Neural cell (in vitro differentiated cells): Measurements from ENCODE around the gene DHTKD1. TPM values are rescaled to one million over a fixed set of nuclear protein-coding genes. Genes with fewer than 3 reads are reported as not detected.

Experiments
- H2AFZ ChIP-seq: fragments of 200-600, 300-800 bp; sonication (generic), shearing (Covaris generic); 2 replicates; pipeline ENCODE4 v1.6.0; 2014; ENCODE audit warnings: low read depth, mild to moderate bottlenecking, antibody characterized with exemption, low read length, moderate library complexity
- H3F3A ChIP-seq: fragments of 200-600 bp; shearing (Covaris generic); 2 replicates; pipeline ENCODE4 v1.6.1; 2016; ENCODE audit warnings: mild to moderate bottlenecking, moderate library complexity, mixed read lengths, antibody characterized with exemption, low read length; ENCODE audit not compliant: insufficient read depth, poor library complexity, severe bottlenecking
- H3K27ac ChIP-seq: fragments of 200-600, 300-800 bp; sonication (generic), shearing (Covaris generic); 2 replicates; pipeline ENCODE4 v1.5.1; 2014; ENCODE audit warnings: mild to moderate bottlenecking, low read length, moderate library complexity
- H3K27me3 ChIP-seq: fragments of 300-800, 200-600 bp; sonication (generic), shearing (Covaris generic); 2 replicates; pipeline ENCODE4 v1.6.0; 2014; ENCODE audit warnings: mild to moderate bottlenecking, low read depth, low read length, moderate library complexity; ENCODE audit not compliant: insufficient read depth
- H3K36me3 ChIP-seq: fragments of 300-800, 200-600 bp; sonication (generic), shearing (Covaris generic); 2 replicates; pipeline ENCODE4 v1.5.1; 2014; ENCODE audit warnings: mild to moderate bottlenecking, antibody characterized with exemption, low read length, moderate library complexity; ENCODE audit not compliant: insufficient read depth
- H3K4me2 ChIP-seq: fragments of 300-800, 200-600 bp; sonication (generic), shearing (Covaris generic); 2 replicates; pipeline ENCODE4 v1.6.0; 2014; ENCODE audit warnings: mild to moderate bottlenecking, low read length
- H3K4me3 ChIP-seq: fragments of 300-800, 200-600 bp; sonication (generic), shearing (Covaris generic); 2 replicates; pipeline ENCODE4 v1.5.1; 2014; ENCODE audit warnings: mild to moderate bottlenecking, low read length, moderate library complexity
- H3K79me2 ChIP-seq: fragments of 200-600 bp; shearing (Covaris generic); replicated peaks from 2 replicates; pipeline ENCODE4 v1.6.0; 2014; ENCODE audit warnings: mild to moderate bottlenecking, low read length, moderate library complexity; ENCODE audit not compliant: insufficient read depth
- H3K9ac ChIP-seq: fragments of 300-800, 200-600 bp; sonication (generic), shearing (Covaris generic); 2 replicates; pipeline ENCODE4 v1.6.1; 2016; ENCODE audit warnings: mild to moderate bottlenecking, low read length, mixed read lengths
- H3K9me2 ChIP-seq: fragments of 200-600 bp; shearing (Covaris generic); 2 replicates; pipeline ENCODE4 v1.6.1; 2016; ENCODE audit warnings: mild to moderate bottlenecking, low read length, mixed read lengths; ENCODE audit not compliant: insufficient read depth
- H3K9me3 ChIP-seq: fragments of 200-600, 300-800 bp; sonication (generic), shearing (Covaris generic); 2 replicates; pipeline ENCODE4 v1.6.1; 2016; ENCODE audit warnings: mild to moderate bottlenecking, mixed run types, low read length, moderate library complexity, mixed read lengths
- H4K20me1 ChIP-seq: fragments of 200-600 bp; shearing (Covaris generic); 2 replicates; pipeline ENCODE4 v1.6.1; 2016; ENCODE audit warnings: mild to moderate bottlenecking, mixed run types; ENCODE audit not compliant: insufficient read depth
- EP300 ChIP-seq: fragments of 450-650 bp; conservative IDR thresholded peaks from 2 replicates; pipeline ENCODE4 v1.6.1; 2014; ENCODE audit warnings: antibody characterized with exemption, mild to moderate bottlenecking, moderate library complexity; ENCODE audit not compliant: poor library complexity, severe bottlenecking
- EZH2 ChIP-seq: fragments of 200-600, 300-800 bp; shearing (Covaris generic), sonication (generic); IDR thresholded peaks from 2 replicates; pipeline ENCODE4 v1.6.1; 2014; ENCODE audit warnings: antibody characterized with exemption, low read length, borderline replicate concordance, mild to moderate bottlenecking; ENCODE audit not compliant: insufficient read depth, poor library complexity, severe bottlenecking
- MXI1 ChIP-seq: fragments of 450-650 bp; conservative IDR thresholded peaks from 2 replicates; pipeline ENCODE4 v1.6.1; 2014; ENCODE audit warnings: antibody characterized with exemption, mild to moderate bottlenecking; ENCODE audit not compliant: poor library complexity, severe bottlenecking
- POLR2AphosphoS5 ChIP-seq: IDR thresholded peaks from 2 replicates; pipeline ENCODE4 v1.6.1; 2012
- RAD21 ChIP-seq: fragments of 450-650 bp; conservative IDR thresholded peaks from 2 replicates; pipeline ENCODE4 v1.6.1; 2014; ENCODE audit warnings: antibody characterized with exemption, mild to moderate bottlenecking, moderate library complexity
- SMC3 ChIP-seq: fragments of 450-650 bp; conservative IDR thresholded peaks from 2 replicates; pipeline ENCODE4 v1.6.1; 2014; ENCODE audit warnings: antibody characterized with exemption, mild to moderate bottlenecking, moderate library complexity; ENCODE audit not compliant: poor library complexity
- TAF1 ChIP-seq: IDR thresholded peaks from 2 replicates; pipeline ENCODE4 v1.6.1; 2012; ENCODE audit warnings: low read depth
- polyA plus RNA-seq: library from polyadenylated mRNA; depleted of rRNA; stranded (reverse); fragments of >200 nt; gene quantifications from 2 replicates; pipeline ENCODE4 v1.2.3, GENCODE V29; 2014
- TF ChIP-seq, protein P1 (sequence below): fragments of 450-650 bp; IDR thresholded peaks from 2 replicates; pipeline ENCODE4 v1.5.1; 2014; ENCODE audit warnings: antibody characterized with exemption, mild to moderate bottlenecking, moderate library complexity; ENCODE audit not compliant: poor library complexity, severe bottlenecking
- TF ChIP-seq, protein P2 (sequence below): IDR thresholded peaks from 2 replicates; pipeline ENCODE4 v1.6.1; 2012; ENCODE audit warnings: borderline replicate concordance

Gene DHTKD1
- polyA plus RNA-seq, 1 donor from 2014 or later, result 24.0 TPM

DNA sequence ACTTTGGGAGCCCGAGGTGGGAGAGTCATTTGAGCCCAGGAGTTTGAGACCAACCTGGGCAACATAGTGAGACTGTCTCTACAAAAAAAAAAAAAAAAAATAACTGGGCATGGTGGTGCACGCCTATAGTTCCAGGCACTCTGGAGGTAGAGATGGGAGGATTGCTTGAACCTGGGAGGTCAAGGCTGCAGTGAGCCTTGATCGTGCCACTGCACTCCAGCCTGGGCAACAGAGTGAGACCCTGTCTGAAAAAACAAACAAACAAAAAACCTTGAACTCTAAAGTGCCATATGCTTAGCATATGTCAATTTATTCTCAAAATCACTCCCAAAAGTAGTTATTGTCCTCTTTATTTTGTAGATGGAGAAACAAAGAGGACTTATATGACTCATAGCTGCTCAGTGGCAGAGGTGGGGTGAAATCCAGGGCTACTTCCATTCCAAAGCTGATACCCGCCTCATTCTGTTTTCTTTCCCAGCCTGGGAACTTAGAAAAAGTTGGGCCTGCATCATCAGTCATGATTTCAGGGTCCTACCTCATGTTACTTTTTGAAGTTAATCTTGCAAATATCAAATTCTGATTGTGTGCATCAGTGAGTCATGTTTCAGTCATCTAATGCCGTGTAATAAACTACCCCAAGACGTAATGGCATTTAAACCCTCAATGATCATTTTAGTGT lies 13.3 kb downstream of the DHTKD1 start:
- no peaks in the 10 kb centered on the region for H3K27me3 ChIP-seq
- H3K4me2 ChIP-seq, result no peak overlapping the region
- no peaks in the 10 kb centered on the region for H3K36me3 ChIP-seq
- no peak overlapping the region for H2AFZ ChIP-seq
- H4K20me1 ChIP-seq, result no peaks in the 10 kb centered on the region
- H3K9me3 ChIP-seq, result no peaks in the 10 kb centered on the region
- no peak overlapping the region for H3K9ac ChIP-seq
- H3K9me2 ChIP-seq, result no peaks in the 10 kb centered on the region
- no peaks in the 10 kb centered on the region for H3K79me2 ChIP-seq
- H3K4me3 ChIP-seq, result no peak overlapping the region
- no peaks in the 10 kb centered on the region for H3F3A ChIP-seq
- TF ChIP-seq EZH2 (no peak), MXI1 (no peak), RAD21 (no peak), EP300 (no peak), TAF1 (no peak), POLR2AphosphoS5 (no peak), SMC3 (no peak)
- TF ChIP-seq, protein P1, sequence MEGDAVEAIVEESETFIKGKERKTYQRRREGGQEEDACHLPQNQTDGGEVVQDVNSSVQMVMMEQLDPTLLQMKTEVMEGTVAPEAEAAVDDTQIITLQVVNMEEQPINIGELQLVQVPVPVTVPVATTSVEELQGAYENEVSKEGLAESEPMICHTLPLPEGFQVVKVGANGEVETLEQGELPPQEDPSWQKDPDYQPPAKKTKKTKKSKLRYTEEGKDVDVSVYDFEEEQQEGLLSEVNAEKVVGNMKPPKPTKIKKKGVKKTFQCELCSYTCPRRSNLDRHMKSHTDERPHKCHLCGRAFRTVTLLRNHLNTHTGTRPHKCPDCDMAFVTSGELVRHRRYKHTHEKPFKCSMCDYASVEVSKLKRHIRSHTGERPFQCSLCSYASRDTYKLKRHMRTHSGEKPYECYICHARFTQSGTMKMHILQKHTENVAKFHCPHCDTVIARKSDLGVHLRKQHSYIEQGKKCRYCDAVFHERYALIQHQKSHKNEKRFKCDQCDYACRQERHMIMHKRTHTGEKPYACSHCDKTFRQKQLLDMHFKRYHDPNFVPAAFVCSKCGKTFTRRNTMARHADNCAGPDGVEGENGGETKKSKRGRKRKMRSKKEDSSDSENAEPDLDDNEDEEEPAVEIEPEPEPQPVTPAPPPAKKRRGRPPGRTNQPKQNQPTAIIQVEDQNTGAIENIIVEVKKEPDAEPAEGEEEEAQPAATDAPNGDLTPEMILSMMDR, result no peak
- TF ChIP-seq, protein P2, sequence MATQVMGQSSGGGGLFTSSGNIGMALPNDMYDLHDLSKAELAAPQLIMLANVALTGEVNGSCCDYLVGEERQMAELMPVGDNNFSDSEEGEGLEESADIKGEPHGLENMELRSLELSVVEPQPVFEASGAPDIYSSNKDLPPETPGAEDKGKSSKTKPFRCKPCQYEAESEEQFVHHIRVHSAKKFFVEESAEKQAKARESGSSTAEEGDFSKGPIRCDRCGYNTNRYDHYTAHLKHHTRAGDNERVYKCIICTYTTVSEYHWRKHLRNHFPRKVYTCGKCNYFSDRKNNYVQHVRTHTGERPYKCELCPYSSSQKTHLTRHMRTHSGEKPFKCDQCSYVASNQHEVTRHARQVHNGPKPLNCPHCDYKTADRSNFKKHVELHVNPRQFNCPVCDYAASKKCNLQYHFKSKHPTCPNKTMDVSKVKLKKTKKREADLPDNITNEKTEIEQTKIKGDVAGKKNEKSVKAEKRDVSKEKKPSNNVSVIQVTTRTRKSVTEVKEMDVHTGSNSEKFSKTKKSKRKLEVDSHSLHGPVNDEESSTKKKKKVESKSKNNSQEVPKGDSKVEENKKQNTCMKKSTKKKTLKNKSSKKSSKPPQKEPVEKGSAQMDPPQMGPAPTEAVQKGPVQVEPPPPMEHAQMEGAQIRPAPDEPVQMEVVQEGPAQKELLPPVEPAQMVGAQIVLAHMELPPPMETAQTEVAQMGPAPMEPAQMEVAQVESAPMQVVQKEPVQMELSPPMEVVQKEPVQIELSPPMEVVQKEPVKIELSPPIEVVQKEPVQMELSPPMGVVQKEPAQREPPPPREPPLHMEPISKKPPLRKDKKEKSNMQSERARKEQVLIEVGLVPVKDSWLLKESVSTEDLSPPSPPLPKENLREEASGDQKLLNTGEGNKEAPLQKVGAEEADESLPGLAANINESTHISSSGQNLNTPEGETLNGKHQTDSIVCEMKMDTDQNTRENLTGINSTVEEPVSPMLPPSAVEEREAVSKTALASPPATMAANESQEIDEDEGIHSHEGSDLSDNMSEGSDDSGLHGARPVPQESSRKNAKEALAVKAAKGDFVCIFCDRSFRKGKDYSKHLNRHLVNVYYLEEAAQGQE, result no peak
- no peak overlapping the region for H3K27ac ChIP-seq

DNA sequence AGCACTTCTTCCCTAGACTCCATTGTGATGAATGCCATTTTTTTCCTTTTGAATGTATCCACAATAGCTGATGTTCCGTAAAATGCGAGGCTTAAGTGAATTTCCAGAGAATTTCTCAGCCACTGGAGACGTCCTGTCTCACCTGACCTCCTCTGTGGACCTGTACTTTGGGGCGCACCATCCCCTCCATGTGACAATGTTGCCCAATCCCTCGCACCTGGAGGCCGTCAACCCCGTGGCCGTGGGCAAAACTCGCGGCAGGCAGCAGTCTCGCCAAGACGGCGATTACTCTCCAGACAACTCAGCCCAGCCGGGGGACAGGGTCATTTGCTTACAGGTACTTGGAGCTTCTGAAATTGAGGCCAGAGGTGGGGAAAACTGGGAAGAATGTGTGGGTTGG lies 20.2 kb downstream of the DHTKD1 start:
- H3K36me3 ChIP-seq, result no peaks in the 10 kb centered on the region
- no peak overlapping the region for H3K9ac ChIP-seq

More for the DNA sequence above, 20.2 kb downstream of the DHTKD1 start:
- H3K79me2 ChIP-seq, result no peaks in the 10 kb centered on the region
- no peak overlapping the region for H3K27ac ChIP-seq
- no peaks in the 10 kb centered on the region for H4K20me1 ChIP-seq
- no peaks in the 10 kb centered on the region for H3F3A ChIP-seq
- no peaks in the 10 kb centered on the region for H3K9me2 ChIP-seq
- no peak overlapping the region for H2AFZ ChIP-seq
- TF ChIP-seq RAD21 (no peak), EZH2 (no peak), POLR2AphosphoS5 (no peak), MXI1 (no peak), EP300 (no peak), TAF1 (no peak), SMC3 (no peak)
- TF ChIP-seq, protein P2, result no peak
- TF ChIP-seq, protein P1, result no peak
- no peak overlapping the region for H3K4me3 ChIP-seq
- H3K27me3 ChIP-seq, result no peaks in the 10 kb centered on the region
- H3K4me2 ChIP-seq, result no peak overlapping the region
- H3K9me3 ChIP-seq, result no peaks in the 10 kb centered on the region
